Transverse colon (tissue), 4 donors: ENCODE measurements around the gene PCDHGA4. TPM values are rescaled to one million over a fixed set of nuclear protein-coding genes. Genes with fewer than 3 reads are reported as not detected.
"Not testable (repeated sequence)": the region's sequence is repeated elsewhere in the genome, so short reads cannot be mapped to it uniquely, and the experiment has no call there.

Experiments
- DNase-seq: peaks from one replicate; pipeline ENCODE4 v3.0.0-alpha.2; 2019
- H3K27ac ChIP-seq, 4 donors: fragments of 200-600 bp; sonication (generic); 2 replicates each; pipeline ENCODE4 v1.5.1; 2016 to 2018; ENCODE audit warnings: inconsistent platforms in 4 of 4
- H3K27me3 ChIP-seq: fragments of 200-600 bp; sonication (generic); 2 replicates; pipeline ENCODE4 v1.5.1; 2017; ENCODE audit warnings: inconsistent platforms
- H3K36me3 ChIP-seq, 4 donors: fragments of 200-600 bp; sonication (generic); 2 replicates each; pipeline ENCODE4 v1.5.1; 2017 to 2019; ENCODE audit warnings: inconsistent platforms in 4 of 4
- H3K4me1 ChIP-seq, 4 donors: fragments of 200-600 bp; sonication (generic); 2 replicates each; pipeline ENCODE4 v1.5.1; 2017 to 2020; ENCODE audit warnings: inconsistent platforms in 4 of 4
- H3K4me3 ChIP-seq, 4 donors: fragments of 200-600 bp; sonication (generic); 1 replicate in 1 of 4; 2 replicates in 3 of 4; pipeline versions ENCODE4 v1.5.1 to v1.6.1; 2017 to 2019; ENCODE audit warnings: inconsistent platforms in 4 of 4
- H3K9me3 ChIP-seq, 2 donors: fragments of 200-600 bp; sonication (generic); 2 replicates each; pipeline ENCODE4 v1.5.1; 2017 to 2019; ENCODE audit warnings: inconsistent platforms in 2 of 2
- EP300 ChIP-seq: sonication (generic); formaldehyde crosslinking; IDR thresholded peaks from one replicate; pipeline ENCODE4 v1.6.1; 2017; ENCODE audit warnings: antibody characterized with exemption, low read depth
- POLR2A ChIP-seq: fragments of 450-650 bp; IDR thresholded peaks from one replicate; pipeline ENCODE4 v1.6.1; 2016; ENCODE audit warnings: antibody characterized with exemption, mild to moderate bottlenecking, moderate library complexity
- POLR2AphosphoS5 ChIP-seq, 3 donors: sonication (generic); formaldehyde crosslinking; IDR thresholded peaks; one replicate each; pipeline ENCODE4 v1.6.1; 2016; ENCODE audit warnings: antibody characterized with exemption in 3 of 3
- WGBS, 2 donors: methylation state at CpG; one replicate each; pipeline ENCODE4 v1.1.5; 2018; ENCODE audit warnings: low coverage in 1 of 2; 5-methylcytosine and 5-hydroxymethylcytosine counted together
- in situ Hi-C, 4 donors: fragments of 200-750 bp; cut with MboI; loops; one replicate each; pipeline versions ENCODE4 v1.15.0 to v1.15.1; 2017; ENCODE audit warnings: low sequenced_read_pairs in 3 of 4, low pct_ligation_motif_present in 1 of 4, low pct_unique_long_range_greater_than_20kb in 1 of 4
- intact Hi-C: fragments of 100-400 bp; cut with DNase I; formaldehyde crosslinking; loops from one replicate; pipeline ENCODE4 v1.15.1; 2023; ENCODE audit warnings: low total_unique reads
- total RNA-seq, 4 donors: library from RNA; depleted of rRNA; stranded (reverse); fragments of >200 nt; gene quantifications; one replicate each; pipeline ENCODE4 v1.1.0, GENCODE V29; 2016
- TF ChIP-seq, protein P1 (sequence below), 5 experiments: fragments of 200-600 bp in 3 of 5; fragments of 450-650 bp in 2 of 5; sonication (generic) in 3 of 5; IDR thresholded peaks; 1 replicate in 2 of 5; 2 replicates in 3 of 5; pipeline ENCODE4 v1.5.1; 2016 to 2017; ENCODE audit warnings: antibody characterized with exemption in 5 of 5, inconsistent platforms in 3 of 5, mild to moderate bottlenecking in 2 of 5, moderate library complexity in 1 of 5

PCDHGA4 gene
- total RNA-seq, 4 donors from 2014 or later, result 1.4 to 18.0 (median 1.6) TPM; not detected in 1

DNA sequence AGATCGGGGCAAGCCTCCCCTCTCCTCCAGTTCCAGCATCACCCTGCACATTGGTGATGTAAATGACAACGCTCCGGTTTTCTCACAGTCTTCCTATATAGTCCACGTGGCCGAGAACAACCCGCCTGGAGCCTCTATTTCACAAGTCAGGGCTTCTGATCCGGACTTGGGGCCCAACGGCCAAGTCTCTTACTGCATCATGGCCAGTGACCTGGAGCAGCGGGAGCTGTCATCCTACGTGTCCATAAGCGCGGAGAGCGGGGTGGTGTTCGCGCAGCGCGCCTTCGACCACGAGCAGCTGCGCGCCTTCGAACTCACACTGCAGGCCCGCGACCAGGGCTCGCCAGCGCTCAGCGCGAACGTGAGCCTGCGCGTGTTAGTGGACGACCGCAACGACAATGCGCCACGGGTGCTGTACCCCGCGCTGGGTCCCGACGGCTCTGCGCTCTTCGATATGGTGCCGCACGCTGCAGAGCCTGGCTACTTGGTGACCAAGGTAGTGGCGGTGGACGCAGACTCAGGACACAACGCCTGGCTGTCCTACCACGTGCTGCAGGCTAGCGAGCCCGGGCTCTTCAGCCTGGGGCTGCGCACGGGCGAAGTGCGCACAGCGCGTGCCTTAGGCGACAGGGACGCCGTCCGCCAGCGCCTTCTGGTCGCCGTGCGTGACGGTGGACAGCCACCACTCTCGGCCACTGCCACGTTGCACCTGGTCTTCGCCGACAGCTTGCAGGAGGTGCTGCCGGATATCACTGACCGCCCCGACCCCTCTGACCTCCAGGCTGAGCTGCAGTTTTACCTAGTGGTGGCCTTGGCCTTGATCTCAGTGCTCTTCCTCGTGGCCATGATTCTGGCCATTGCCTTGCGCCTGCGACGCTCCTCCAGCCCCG lies 34.6 kb downstream of the PCDHGA4 start:
- no peak for DNase-seq
- WGBS, 2 donors, result 76 to 80% methylated on average over 3 to 65 of the region's 77 CpGs
- H3K36me3 ChIP-seq, result no peaks in the 10 kb centered on the region
- in situ Hi-C loops, result loop anchor here in 1 of 4 donors (25.0 kb wide), 1 partner anchor 177 kb away; the partner anchor contains the start of genes PCDHB12, PCDHB13 and PCDHB14
- H3K27me3 ChIP-seq, result peaks cover 11% of the 10 kb centered on the region
- H3K4me3 ChIP-seq, result no peak overlapping the region
- H3K9me3 ChIP-seq, result peaks cover 74 to 89% of the 10 kb centered on the region in 2 donors
- H3K4me1 ChIP-seq, result no peaks in the 10 kb centered on the region
- TF ChIP-seq POLR2A (no peak), EP300 (no peak), POLR2AphosphoS5 (IDR thresholded peaks at IDR 0.05) (no peak)
- TF ChIP-seq, protein P1, sequence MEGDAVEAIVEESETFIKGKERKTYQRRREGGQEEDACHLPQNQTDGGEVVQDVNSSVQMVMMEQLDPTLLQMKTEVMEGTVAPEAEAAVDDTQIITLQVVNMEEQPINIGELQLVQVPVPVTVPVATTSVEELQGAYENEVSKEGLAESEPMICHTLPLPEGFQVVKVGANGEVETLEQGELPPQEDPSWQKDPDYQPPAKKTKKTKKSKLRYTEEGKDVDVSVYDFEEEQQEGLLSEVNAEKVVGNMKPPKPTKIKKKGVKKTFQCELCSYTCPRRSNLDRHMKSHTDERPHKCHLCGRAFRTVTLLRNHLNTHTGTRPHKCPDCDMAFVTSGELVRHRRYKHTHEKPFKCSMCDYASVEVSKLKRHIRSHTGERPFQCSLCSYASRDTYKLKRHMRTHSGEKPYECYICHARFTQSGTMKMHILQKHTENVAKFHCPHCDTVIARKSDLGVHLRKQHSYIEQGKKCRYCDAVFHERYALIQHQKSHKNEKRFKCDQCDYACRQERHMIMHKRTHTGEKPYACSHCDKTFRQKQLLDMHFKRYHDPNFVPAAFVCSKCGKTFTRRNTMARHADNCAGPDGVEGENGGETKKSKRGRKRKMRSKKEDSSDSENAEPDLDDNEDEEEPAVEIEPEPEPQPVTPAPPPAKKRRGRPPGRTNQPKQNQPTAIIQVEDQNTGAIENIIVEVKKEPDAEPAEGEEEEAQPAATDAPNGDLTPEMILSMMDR (IDR thresholded peaks at IDR 0.05), result no peak
- intact Hi-C loops, result no loop called here
- H3K27ac ChIP-seq, result no peak overlapping the region

DNA sequence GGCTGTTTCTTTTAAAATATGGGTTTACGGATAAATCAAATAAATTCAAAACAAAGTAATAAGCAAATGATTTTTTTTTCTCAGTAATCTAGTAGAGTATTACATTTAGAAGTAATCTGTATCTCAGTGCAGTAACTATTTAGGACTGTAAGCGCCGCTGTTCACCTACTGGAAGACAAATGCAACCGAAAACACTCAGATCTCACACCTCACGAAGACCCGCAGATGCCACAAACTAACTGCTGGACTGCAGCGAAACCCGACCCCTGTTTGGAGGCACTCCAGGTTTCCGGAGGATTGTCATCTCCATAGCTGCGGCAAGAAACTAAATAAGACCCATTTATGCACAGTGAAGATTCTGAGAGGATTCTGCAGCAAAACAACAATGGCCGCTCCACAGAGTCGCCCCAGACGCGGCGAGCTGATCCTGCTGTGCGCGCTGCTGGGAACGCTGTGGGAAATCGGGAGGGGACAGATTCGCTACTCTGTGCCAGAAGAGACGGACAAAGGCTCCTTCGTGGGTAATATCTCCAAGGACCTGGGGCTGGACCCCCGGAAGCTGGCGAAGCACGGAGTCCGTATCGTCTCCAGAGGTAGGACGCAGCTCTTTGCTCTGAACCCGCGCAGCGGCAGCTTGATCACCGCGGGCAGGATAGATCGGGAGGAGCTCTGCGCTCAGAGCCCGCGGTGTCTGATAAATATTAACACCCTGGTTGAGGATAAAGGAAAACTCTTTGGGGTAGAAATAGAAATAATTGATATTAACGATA lies 37.8 kb downstream of the PCDHGA4 start, which contains the start of gene PCDHGA8:
Gene PCDHGA8, plus strand, starts transcription at position 205 of the 770 bp plus-strand sequence. Its CDS starts 181 bp downstream, at position 386.
- 30 to 65% methylated on average over 6 to 38 of the region's 38 CpGs for WGBS, 2 donors
- no peak within 1 kb of the TSS for H3K27ac ChIP-seq
- no peaks in the 10 kb centered on the region for H3K4me1 ChIP-seq
- H3K4me3 ChIP-seq, result no peak within 1 kb of the TSS
- H3K36me3 ChIP-seq, result no peaks in the 10 kb centered on the region
- H3K9me3 ChIP-seq, result peaks cover 63 to 83% of the 10 kb centered on the region in 2 donors
- TF ChIP-seq EP300 (no peak), POLR2AphosphoS5 (IDR thresholded peaks at IDR 0.05) (no peak), POLR2A (no peak)
- TF ChIP-seq, protein P1 (IDR thresholded peaks at IDR 0.05), result no peak
- intact Hi-C loops, result no loop called here
- no peak for DNase-seq
- in situ Hi-C loops, result loop anchor here in 1 of 4 donors (25.0 kb wide), 1 partner anchor 180 kb away; the partner anchor contains the start of genes PCDHB12, PCDHB13 and PCDHB14
- H3K27me3 ChIP-seq, result peaks cover 23% of the 10 kb centered on the region

DNA sequence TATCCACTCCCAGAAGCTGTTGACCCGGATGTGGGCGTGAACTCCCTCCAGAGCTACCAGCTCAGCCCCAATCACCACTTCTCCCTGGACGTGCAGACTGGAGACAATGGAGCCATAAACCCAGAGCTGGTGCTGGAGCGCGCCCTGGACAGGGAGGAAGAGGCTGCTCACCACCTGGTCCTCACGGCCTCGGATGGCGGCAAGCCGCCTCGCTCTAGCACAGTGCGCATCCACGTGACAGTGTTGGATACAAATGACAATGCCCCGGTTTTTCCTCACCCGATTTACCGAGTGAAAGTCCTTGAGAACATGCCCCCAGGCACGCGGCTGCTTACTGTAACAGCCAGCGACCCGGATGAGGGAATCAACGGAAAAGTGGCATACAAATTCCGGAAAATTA lies 38.4 kb downstream of the PCDHGA4 start:
- WGBS, 2 donors, result 48 to 59% methylated on average over 8 to 21 of the region's 21 CpGs
- H3K36me3 ChIP-seq, result no peaks in the 10 kb centered on the region
- peaks cover 23% of the 10 kb centered on the region for H3K27me3 ChIP-seq
- DNase-seq, result no peak
- no peaks in the 10 kb centered on the region for H3K4me1 ChIP-seq
- in situ Hi-C loops, result loop anchor here in 1 of 4 donors (25.0 kb wide), 1 partner anchor 181 kb away; the partner anchor contains the start of genes PCDHB12, PCDHB13 and PCDHB14
- intact Hi-C loops, result no loop called here
- no peak overlapping the region for H3K27ac ChIP-seq
- H3K9me3 ChIP-seq, result peaks cover 62 to 85% of the 10 kb centered on the region in 2 donors
- H3K4me3 ChIP-seq, result no peak overlapping the region
- TF ChIP-seq EP300 (no peak), POLR2A (no peak), POLR2AphosphoS5 (IDR thresholded peaks at IDR 0.05) (no peak)
- TF ChIP-seq, protein P1 (IDR thresholded peaks at IDR 0.05), result no peak

DNA sequence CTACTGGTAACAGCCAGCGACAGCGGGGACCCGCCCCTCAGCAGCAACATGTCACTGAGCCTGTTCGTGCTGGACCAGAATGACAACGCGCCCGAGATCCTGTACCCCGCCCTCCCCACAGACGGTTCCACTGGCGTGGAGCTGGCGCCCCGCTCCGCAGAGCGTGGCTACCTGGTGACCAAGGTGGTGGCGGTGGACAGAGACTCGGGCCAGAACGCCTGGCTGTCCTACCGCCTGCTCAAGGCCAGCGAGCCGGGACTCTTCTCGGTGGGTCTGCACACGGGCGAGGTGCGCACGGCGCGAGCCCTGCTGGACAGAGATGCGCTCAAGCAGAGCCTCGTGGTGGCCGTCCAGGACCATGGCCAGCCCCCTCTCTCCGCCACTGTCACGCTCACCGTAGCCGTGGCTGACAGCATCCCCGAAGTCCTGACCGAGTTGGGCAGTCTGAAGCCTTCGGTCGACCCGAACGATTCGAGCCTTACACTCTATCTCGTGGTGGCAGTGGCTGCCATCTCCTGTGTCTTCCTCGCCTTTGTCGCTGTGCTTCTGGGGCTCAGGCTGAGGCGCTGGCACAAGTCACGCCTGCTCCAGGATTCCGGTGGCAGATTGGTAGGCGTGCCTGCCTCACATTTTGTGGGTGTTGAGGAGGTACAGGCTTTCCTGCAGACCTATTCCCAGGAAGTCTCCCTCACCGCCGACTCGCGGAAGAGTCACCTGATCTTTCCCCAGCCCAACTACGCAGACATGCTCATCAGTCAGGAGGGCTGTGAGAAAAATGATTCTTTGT lies 39.8 kb downstream of the PCDHGA4 start:
- intact Hi-C loops, result not testable (repeated sequence)
- WGBS, 2 donors, result 71 to 74% methylated on average over 6 to 40 of the region's 53 CpGs

More for the DNA sequence above, 39.8 kb downstream of the PCDHGA4 start:
- not testable (repeated sequence) for DNase-seq, H3K36me3 ChIP-seq, H3K4me3 ChIP-seq, H3K4me1 ChIP-seq, H3K27ac ChIP-seq
- Histone ChIP-seq H3K9me3 (peaks cover 53 to 85% of the 10 kb centered on the region in 2 donors), H3K27me3 (peaks cover 23% of the 10 kb centered on the region)
- in situ Hi-C loops, result loop anchor here in 1 of 4 donors (25.0 kb wide), 1 partner anchor 182 kb away; the partner anchor contains the start of genes PCDHB12, PCDHB13 and PCDHB14
